HUES6 (cell line): ENCODE results near the gene NKX1-2.

Experiments
- H3K27ac ChIP-seq: 2 replicates; pipeline ENCODE4 v1.7.0; 2013; ENCODE audit warnings: low read depth, mild to moderate bottlenecking, low read length, inconsistent platforms
- H3K27me3 ChIP-seq: 2 replicates; pipeline ENCODE4 v1.6.1; 2013; ENCODE audit warnings: low read length; ENCODE audit not compliant: control insufficient read depth, insufficient read depth
- H3K36me3 ChIP-seq: 2 replicates; pipeline ENCODE4 v1.6.1; 2013; ENCODE audit warnings: low read length; ENCODE audit not compliant: control insufficient read depth, insufficient read depth
- H3K4me1 ChIP-seq: 2 replicates; pipeline ENCODE4 v1.6.1; 2013; ENCODE audit warnings: low read length; ENCODE audit not compliant: control insufficient read depth, insufficient read depth
- H3K4me3 ChIP-seq: 2 replicates; pipeline ENCODE4 v1.5.1; 2013; ENCODE audit warnings: low read depth, low read length
- H3K9ac ChIP-seq: one replicate; pipeline ENCODE4 v1.6.1; 2013; ENCODE audit warnings: mild to moderate bottlenecking, low read length
- H3K9me3 ChIP-seq: 2 replicates; pipeline ENCODE4 v1.6.1; 2013; ENCODE audit warnings: low read depth, low read length; ENCODE audit not compliant: control insufficient read depth, insufficient read depth

The NKX1-2 gene

DNA sequence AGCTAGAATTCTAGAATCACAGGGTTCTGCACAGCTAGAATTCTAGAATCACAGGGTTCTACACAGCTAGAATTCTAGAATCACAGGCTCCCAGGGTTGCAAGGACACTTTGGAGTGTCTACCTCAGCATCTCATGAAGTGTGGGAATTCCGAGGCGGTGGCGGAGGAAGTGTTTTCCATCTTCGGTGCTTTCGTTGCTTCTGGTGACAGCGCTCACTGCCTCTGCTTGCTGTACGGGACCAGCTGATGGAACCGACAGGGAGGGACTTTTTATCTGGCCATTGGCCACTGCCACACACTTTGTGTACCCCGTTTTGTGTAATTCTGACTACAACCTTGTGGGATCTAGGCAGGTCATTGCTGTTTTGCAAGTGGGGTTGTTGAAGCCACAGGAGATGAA is 41.3 kb upstream of the NKX1-2 start:
- H3K27me3 ChIP-seq, result no peaks in the 10 kb centered on the region
- no peak overlapping the region for H3K9ac ChIP-seq
- H3K27ac ChIP-seq, result no peak overlapping the region
- H3K9me3 ChIP-seq, result peaks cover 7% of the 10 kb centered on the region
- H3K4me1 ChIP-seq, result peaks cover 20% of the 10 kb centered on the region
- no peak overlapping the region for H3K4me3 ChIP-seq
- H3K36me3 ChIP-seq, result peaks cover 28% of the 10 kb centered on the region

DNA sequence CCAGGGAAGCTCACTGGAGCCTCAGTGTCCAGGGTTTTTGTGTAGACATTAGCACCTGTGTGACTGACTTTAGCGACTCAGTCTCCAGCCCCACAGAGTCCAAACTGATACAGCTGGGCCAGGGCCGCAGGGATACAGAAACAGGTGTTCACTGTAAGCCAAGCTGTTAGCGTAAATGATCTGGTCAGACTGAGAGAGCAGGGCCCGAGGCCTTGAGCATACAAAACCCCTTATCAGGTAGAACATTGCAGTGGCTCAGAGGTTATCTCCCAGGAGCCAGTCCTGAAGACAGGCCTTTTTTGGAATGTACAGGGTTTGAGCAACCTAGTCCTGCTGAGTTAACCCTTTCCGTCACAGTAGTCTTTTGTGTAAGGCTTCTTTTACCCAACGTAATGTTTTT is 36.8 kb upstream of the NKX1-2 start:
- peaks cover 7% of the 10 kb centered on the region for H3K9me3 ChIP-seq
- peaks cover 33% of the 10 kb centered on the region for H3K36me3 ChIP-seq
- peaks cover 5% of the 10 kb centered on the region for H3K4me1 ChIP-seq
- H3K27ac ChIP-seq, result no peak overlapping the region
- H3K4me3 ChIP-seq, result no peak overlapping the region
- H3K9ac ChIP-seq, result no peak overlapping the region
- H3K27me3 ChIP-seq, result no peaks in the 10 kb centered on the region

DNA sequence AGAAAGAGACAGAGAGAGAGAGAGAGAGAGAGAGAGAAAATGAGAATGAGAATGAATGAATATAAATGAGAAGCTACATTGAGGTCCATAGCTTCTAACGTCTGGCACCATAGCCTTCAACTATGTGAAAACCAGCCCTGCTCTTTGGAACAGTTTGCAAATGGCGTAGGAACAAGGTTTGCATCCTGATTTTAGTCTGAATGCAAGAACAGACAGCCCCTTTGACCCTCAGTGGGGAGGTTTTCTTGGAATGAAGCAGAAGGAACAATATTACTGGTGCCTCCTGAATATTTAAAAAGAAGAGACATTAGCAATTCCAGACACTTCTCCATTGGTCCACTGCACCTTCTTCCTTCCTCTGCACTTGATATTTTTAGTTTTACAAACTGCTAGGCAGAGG is 34.8 kb upstream of the NKX1-2 start:
- no peaks in the 10 kb centered on the region for H3K27me3 ChIP-seq
- peaks cover 7% of the 10 kb centered on the region for H3K9me3 ChIP-seq
- H3K4me1 ChIP-seq, result peaks cover 18% of the 10 kb centered on the region
- H3K9ac ChIP-seq, result no peak overlapping the region
- H3K36me3 ChIP-seq, result peaks cover 26% of the 10 kb centered on the region
- no peak overlapping the region for H3K4me3 ChIP-seq
- no peak overlapping the region for H3K27ac ChIP-seq

DNA sequence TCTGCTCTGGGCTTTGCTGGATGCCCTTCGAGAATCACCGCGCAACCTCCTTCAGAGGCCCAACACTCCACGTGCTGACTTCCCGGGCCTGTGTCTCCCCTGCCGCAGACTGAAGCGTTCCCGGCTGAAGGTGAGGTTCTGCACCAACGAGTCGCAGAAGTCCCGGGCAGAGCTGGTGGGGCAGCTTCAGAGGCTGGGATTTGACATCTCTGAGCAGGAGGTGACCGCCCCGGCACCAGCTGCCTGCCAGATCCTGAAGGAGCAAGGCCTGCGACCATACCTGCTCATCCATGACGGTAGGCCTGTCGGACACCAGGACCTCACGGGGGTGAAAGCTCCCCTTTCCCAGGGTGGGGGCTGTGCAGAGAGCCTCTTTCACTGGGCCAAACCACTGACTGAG is 34.2 kb upstream of the NKX1-2 start:
- no peak overlapping the region for H3K27ac ChIP-seq
- H3K36me3 ChIP-seq, result peaks cover 24% of the 10 kb centered on the region
- H3K9me3 ChIP-seq, result peaks cover 7% of the 10 kb centered on the region
- H3K4me1 ChIP-seq, result peaks cover 18% of the 10 kb centered on the region
- no peak overlapping the region for H3K9ac ChIP-seq
- no peak overlapping the region for H3K4me3 ChIP-seq
- H3K27me3 ChIP-seq, result no peaks in the 10 kb centered on the region

DNA sequence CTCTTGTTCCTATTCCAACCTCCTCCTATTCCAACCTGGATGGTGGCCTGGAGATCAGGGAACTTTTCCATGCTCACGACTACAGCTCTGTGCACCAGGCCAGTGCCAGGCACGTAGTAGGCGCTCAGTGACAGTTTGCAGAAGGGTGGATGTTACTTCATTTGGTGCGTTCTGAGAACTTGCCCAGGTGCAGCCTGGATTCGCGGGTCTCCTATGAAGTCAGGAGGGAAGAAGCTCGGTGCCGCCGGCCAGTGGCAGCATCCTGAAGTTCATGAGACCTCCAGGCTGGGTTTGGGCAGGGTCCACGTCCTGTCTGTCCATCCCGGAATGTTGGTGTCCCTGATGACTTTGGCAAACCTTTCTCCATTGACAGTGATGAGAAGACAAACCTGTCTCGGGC is 33.0 kb upstream of the NKX1-2 start:
- Histone ChIP-seq H3K4me3 (no peak overlapping the region), H3K36me3 (peaks cover 13% of the 10 kb centered on the region), H3K27me3 (no peaks in the 10 kb centered on the region), H3K9ac (no peak overlapping the region), H3K4me1 (peaks cover 25% of the 10 kb centered on the region), H3K9me3 (peaks cover 7% of the 10 kb centered on the region), H3K27ac (no peak overlapping the region)

DNA sequence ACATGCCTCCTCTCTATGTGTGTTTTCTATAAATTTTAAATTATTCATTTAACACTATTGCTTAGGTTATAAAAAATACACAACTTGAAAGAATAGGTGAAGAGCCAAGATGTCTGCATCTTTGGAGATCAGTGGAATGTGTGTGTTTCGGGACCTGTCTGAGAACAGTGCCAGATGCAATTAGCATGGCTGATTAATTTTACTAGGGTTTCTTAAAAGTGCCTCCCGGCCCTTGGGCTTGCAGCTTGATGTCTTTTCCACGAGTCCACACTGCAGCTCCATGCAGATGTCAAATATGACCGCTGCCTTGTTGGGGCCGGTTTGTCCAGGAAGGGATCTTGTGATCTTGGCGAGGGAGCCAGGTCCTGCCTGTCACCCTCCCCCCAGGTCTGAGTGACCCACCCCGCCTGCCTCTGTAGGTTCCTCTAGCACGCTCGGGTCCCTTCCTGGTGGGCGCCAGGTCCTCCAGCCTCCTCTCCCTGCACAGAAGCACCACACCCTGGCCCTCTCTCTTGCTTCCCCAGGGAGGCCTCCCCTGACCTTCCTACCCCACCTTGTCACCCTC is 32.5 kb upstream of the NKX1-2 start:
- Histone ChIP-seq H3K9me3 (peaks cover 7% of the 10 kb centered on the region), H3K27ac (no peak overlapping the region), H3K27me3 (no peaks in the 10 kb centered on the region), H3K36me3 (peaks cover 12% of the 10 kb centered on the region), H3K9ac (no peak overlapping the region), H3K4me3 (no peak overlapping the region), H3K4me1 (peaks cover 30% of the 10 kb centered on the region)

DNA sequence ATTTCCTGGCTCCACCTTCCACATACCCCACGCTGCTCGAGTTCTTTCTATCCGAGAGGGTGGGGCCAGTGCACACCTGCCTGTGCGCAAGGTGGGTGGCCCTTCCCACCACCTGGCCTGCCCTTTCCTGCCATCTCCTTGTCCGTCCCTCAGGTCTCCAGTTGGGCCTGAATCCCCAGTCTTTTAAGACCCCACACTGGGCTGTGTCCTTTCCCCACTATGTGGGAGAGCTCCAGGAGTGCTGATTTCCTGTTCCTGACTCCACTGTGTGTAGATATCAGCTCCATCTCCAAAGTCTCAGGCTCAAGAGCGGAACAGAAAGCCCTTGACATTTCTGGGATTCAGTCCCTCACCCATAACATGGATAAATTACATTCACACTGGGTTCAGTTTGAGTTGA is 31.9 kb upstream of the NKX1-2 start:
- H3K27me3 ChIP-seq, result no peaks in the 10 kb centered on the region
- H3K9me3 ChIP-seq, result peaks cover 4% of the 10 kb centered on the region
- peak overlapping the region; percentile 29 for H3K9ac ChIP-seq
- peaks cover 34% of the 10 kb centered on the region for H3K4me1 ChIP-seq
- no peak overlapping the region for H3K4me3 ChIP-seq
- 0 out of 2 replicates have a peak overlapping the region, but pooled peaks have one; percentile 3 for H3K27ac ChIP-seq
- H3K36me3 ChIP-seq, result peaks cover 10% of the 10 kb centered on the region

DNA sequence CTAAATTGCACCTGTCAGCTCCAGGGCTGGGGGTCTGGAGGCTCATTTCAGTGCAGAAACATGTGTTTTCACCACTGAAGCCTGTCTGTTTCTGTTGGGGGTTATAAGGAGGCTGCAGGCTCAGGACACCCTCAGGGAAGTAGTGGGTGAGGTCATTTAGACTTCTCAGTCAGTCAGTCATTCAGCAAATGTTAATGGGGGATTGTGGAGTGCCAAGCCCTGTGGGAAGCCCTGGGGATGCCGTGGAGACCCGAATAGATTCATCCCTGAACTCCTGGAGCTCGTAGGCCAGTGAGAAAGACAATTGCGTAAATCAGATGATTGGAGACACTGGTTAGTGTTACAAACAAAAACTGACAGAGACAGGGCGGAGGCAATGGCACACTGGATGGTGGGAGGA is 31.0 kb upstream of the NKX1-2 start:
- Histone ChIP-seq H3K9ac (no peak overlapping the region), H3K36me3 (peaks cover 2% of the 10 kb centered on the region; the same call in 1 of the 2 replicates), H3K4me1 (peaks cover 36% of the 10 kb centered on the region), H3K9me3 (no peaks in the 10 kb centered on the region), H3K4me3 (no peak overlapping the region), H3K27ac (no peak overlapping the region), H3K27me3 (no peaks in the 10 kb centered on the region)

DNA sequence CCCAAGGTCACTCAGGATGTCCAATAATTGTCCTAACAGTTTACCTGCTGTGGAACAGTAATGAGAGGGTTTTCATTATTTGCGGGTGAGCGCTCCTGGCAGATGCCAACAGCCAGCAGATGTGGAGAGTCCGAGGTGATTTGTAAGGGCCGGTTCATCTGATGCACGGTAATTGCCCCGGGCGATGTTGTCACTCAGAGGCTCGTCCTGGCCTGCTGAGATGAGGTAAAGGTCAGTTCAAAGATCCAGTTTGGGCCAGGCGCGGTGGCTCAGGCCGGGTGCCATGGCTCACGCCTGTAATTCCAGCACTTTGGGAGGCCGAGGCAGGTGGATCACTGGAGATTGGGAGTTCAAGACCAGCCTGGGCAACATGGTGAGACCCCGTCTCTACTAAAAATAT is 28.7 kb upstream of the NKX1-2 start:
- Histone ChIP-seq H3K9ac (no peak overlapping the region), H3K4me1 (peaks cover 44% of the 10 kb centered on the region), H3K4me3 (no peak overlapping the region), H3K36me3 (no peaks in the 10 kb centered on the region), H3K27me3 (no peaks in the 10 kb centered on the region), H3K9me3 (no peaks in the 10 kb centered on the region), H3K27ac (no peak overlapping the region)

DNA sequence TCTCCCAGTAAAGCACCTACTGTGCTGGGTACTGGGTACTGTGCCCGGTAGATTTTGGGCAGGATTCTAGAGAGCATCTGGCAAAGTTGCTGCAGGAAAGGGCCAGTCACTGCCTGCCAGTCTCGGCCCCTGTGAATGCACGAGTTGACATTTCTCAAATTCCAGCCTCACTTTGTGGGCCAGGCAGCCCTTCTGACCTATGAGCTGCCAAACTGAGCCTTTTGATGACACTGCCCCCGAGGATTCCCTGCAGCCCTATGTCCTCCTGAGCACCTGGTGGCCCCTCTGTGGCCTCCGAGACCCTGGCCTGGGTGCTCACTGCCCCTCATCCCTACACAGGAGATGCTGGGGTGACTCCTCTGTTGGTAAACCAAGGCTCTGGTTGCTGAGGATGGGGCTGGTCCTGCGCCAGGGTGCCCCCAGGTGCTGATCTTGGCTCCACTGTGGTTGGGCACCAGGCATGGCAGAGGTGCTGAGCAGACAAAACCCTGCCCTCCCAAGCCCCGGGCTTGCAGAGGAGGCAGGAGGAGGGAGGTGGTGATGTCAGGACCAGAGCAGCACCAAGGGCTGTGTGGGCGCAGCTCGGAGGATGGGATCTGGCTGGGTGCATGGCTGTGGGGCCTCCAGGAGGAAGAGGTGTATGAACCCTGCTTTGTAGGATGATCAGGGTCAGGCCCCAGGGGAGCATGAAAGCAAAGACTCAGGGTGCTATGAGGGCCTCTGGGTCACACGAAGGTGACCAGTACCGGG is 28.0 kb upstream of the NKX1-2 start:
- no peaks in the 10 kb centered on the region for H3K36me3 ChIP-seq
- no peak overlapping the region for H3K9ac ChIP-seq
- H3K4me1 ChIP-seq, result peaks cover 44% of the 10 kb centered on the region
- no peak overlapping the region for H3K4me3 ChIP-seq
- H3K27ac ChIP-seq, result no peak overlapping the region
- no peaks in the 10 kb centered on the region for H3K9me3 ChIP-seq
- no peaks in the 10 kb centered on the region for H3K27me3 ChIP-seq

DNA sequence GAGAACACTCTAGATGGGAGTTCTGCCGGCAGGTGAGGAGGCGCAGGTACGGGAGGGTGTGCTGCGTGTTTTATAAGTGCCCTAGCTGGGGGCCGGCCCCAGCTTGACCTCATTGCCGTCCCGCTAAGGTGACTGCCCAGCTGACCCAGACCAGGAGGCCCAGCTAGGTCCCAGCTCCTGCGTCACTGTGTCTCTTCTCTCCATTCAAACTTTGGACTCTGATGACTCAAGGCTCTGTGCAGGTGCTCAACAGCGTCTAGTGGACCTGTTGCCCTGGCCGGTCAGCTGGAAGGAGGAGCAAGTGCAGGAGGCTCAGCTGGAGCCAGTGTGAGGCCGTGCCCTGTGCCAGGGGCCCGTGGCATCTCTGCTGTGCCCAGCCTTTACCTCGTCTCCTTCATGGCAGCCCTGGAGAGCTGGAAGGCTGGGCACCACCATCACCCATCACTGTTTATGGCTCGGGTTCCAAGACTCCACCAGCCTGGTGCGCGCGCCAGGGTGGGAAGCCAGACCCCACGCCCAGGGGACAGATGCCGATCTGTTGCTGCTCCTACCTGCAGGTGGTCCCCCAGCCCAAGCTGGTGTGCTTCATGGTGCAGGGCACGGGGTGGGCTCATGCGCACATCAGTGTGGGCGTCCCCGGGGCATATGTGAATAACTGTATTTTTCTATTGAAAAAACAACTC is 26.3 kb upstream of the NKX1-2 start:
- no peaks in the 10 kb centered on the region for H3K9me3 ChIP-seq
- no peak overlapping the region for H3K9ac ChIP-seq
- H3K36me3 ChIP-seq, result no peaks in the 10 kb centered on the region
- no peak overlapping the region for H3K4me3 ChIP-seq
- H3K27me3 ChIP-seq, result no peaks in the 10 kb centered on the region
- no peak overlapping the region for H3K27ac ChIP-seq
- H3K4me1 ChIP-seq, result peaks cover 35% of the 10 kb centered on the region
